ENCODE measurements around the gene APCDD1L.

The APCDD1L gene

DNA sequence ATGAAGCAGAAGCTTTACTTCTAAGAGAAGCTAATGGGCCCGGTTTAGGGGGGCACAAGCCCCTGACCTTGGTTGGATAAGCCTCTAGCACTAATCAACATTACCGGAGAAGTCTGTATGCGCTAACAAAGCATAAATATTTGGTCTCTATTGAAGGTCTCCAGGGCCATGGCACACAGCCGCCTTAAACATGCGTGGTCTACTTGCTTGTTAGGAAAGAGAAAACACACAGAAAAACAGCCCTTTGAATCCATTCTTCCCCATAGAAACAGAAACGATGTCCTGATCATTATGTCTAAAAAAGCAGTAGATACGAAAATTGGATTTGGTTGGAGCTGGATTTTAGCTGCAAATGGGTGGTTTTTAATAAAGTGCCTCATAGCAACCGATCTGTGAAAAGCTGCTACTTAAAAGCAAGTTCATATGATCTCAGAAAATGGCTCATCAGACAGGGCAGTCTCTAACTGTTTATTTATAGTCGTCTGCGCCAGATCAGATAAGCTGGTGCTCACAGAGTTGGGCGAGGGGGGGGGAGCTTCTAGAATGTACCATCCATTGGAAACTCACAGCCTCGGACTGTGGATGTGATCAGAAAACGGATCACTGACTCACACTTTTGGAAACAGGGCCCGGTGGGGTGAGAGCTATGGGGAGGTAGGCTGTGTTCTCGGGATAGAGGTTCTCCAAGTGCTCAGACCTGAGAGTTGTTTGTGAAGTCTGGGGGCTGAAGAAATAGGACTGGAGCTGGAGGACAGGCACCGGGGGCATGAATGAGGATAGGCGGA is 35.3 kb upstream of the APCDD1L start:
- TF ChIP-seq, protein P1, sequence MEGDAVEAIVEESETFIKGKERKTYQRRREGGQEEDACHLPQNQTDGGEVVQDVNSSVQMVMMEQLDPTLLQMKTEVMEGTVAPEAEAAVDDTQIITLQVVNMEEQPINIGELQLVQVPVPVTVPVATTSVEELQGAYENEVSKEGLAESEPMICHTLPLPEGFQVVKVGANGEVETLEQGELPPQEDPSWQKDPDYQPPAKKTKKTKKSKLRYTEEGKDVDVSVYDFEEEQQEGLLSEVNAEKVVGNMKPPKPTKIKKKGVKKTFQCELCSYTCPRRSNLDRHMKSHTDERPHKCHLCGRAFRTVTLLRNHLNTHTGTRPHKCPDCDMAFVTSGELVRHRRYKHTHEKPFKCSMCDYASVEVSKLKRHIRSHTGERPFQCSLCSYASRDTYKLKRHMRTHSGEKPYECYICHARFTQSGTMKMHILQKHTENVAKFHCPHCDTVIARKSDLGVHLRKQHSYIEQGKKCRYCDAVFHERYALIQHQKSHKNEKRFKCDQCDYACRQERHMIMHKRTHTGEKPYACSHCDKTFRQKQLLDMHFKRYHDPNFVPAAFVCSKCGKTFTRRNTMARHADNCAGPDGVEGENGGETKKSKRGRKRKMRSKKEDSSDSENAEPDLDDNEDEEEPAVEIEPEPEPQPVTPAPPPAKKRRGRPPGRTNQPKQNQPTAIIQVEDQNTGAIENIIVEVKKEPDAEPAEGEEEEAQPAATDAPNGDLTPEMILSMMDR (conservative IDR thresholded peaks at IDR 0.05; ENCODE audit: low read depth), result no peak
- POLR2A ChIA-PET (ENCODE audit: low non-redundant PET), result no interaction called here
- CTCF ChIA-PET, result no interaction called here
- no peak overlapping the region for H3K27ac ChIP-seq
- DNase-seq (ENCODE audit: low spot score), result no peak

- POLR2A ChIA-PET (ENCODE audit: low non-redundant PET), result no interaction called here
- CTCF ChIA-PET, result interaction anchor here (0.7 kb wide), 1 partner anchor 65 kb away, joined by 3 read pairs; no protein-coding TSS in a partner anchor
- TF ChIP-seq, protein P1 (conservative IDR thresholded peaks at IDR 0.05; ENCODE audit: low read depth), result no peak
These were observed 34.3 kb upstream of the APCDD1L start for GRCh38 chr20:58549231-58550209.

DNA sequence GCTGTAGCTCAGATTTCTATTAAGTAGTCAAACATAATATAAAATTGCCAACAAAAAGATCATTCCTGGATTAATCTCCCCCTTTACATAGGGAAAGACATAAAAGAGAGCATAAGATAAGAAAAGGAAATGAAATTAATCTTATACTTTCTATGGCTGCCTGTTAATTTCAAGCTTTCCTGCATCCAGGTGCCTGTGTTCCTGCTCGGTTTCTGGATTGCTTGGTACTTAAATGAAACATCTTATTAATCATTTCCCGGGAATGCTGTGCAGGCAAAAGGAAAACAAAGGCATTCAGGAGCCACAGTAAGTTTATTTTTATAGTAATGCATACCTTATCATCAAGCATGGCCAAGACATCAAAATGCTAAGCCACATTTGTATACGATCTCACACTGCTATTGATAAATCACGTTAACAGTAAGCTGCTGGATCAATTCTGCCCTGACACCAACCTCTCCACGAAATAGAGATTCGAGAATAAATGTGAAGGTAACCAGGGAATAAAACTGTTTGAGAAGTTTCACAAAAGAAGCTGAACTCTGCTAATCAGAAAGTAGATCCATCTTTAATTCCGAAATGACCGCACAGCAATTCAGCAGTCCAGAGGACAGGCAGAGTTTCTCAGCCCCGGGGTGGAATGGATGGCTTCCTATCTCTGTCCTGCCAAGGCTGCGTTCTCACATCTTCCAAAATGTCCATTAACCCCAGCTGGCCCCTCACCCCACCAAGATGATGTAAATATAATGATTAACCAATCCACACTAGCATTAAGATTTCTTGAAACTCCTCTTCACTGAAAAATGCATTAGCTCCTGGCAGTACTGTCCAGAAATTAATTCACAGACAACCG is 32.6 kb upstream of the APCDD1L start:
- TF ChIP-seq, protein P1 (conservative IDR thresholded peaks at IDR 0.05; ENCODE audit: low read depth), result no peak
- CTCF ChIA-PET, result interaction anchor here (0.6 to 0.8 kb wide), 4 partner anchors 30 to 485 kb away, joined by 3 to 5 read pairs (median 3); partner anchors contain the start of gene STX16
- DNase-seq (ENCODE audit: low spot score), result peak; percentile 43
- no peak overlapping the region for H3K27ac ChIP-seq
- POLR2A ChIA-PET (ENCODE audit: low non-redundant PET), result no interaction called here

More at GRCh38 chr20:58549231-58550209, 34.3 kb upstream of the APCDD1L start:
- no peak for DNase-seq (ENCODE audit: low spot score)
- no peak overlapping the region for H3K27ac ChIP-seq

- H3K27ac ChIP-seq, result no peak overlapping the region
- CTCF ChIA-PET, result interaction anchor here (0.8 kb wide), 1 partner anchor 486 kb away, joined by 3 read pairs; no protein-coding TSS in a partner anchor
- DNase-seq (ENCODE audit: low spot score), result no peak
- POLR2A ChIA-PET (ENCODE audit: low non-redundant PET), result no interaction called here
- TF ChIP-seq, protein P1 (conservative IDR thresholded peaks at IDR 0.05; ENCODE audit: low read depth), result no peak
These were observed 31.8 kb upstream of the APCDD1L start for GRCh38 chr20:58546756-58547622.

- H3K27ac ChIP-seq, result no peak overlapping the region
- POLR2A ChIA-PET (ENCODE audit: low non-redundant PET), result no interaction called here
These were observed 31.2 kb upstream of the APCDD1L start for GRCh38 chr20:58546416-58546711.

More at GRCh38 chr20:58546416-58546711, 31.2 kb upstream of the APCDD1L start:
- TF ChIP-seq, protein P1 (conservative IDR thresholded peaks at IDR 0.05; ENCODE audit: low read depth), result no peak
- CTCF ChIA-PET, result no interaction called here
- DNase-seq (ENCODE audit: low spot score), result no peak

Measured in RWPE1 (cell line).